Measurements from ENCODE around the gene TAS2R38.

DNA sequence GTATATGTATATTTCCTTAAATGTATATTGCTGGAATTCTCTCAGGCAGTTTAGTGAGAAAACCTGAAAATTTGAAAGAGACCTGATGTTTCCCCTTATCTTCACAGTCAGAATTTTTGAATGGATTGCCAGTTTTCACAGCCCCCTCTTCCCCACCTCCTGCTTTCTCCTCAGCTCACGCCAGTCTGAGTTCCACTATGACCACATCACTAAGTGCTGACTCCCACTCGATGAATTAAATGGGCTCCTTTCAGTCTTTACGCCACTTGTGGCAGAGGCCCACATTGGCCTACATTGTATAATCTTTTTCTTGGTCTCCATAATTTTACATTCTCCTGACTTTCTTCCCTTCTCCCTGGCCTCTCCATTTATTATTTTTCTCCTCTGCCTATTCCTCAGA is 23.7 kb downstream of the TAS2R38 start:
- TF ChIP-seq GATA3 (IDR thresholded peaks at IDR 0.05; ENCODE audit: low read depth, low read length): no peak
- no peak for TF ChIP-seq GATA2 (IDR thresholded peaks at IDR 0.05; ENCODE audit: low read depth, low read length)

All from SH-SY5Y (cell line).